Neural cell (in vitro differentiated cells): ENCODE results near the gene MMADHC.

Experiments
- EZH2 ChIP-seq: fragments of 200-600, 300-800 bp; shearing (Covaris generic), sonication (generic); IDR thresholded peaks from 2 replicates; pipeline ENCODE4 v1.6.1; 2014; ENCODE audit warnings: antibody characterized with exemption, low read length, borderline replicate concordance, mild to moderate bottlenecking; ENCODE audit not compliant: insufficient read depth, poor library complexity, severe bottlenecking
- MXI1 ChIP-seq: fragments of 450-650 bp; conservative IDR thresholded peaks from 2 replicates; pipeline ENCODE4 v1.6.1; 2014; ENCODE audit warnings: antibody characterized with exemption, mild to moderate bottlenecking; ENCODE audit not compliant: poor library complexity, severe bottlenecking
- RAD21 ChIP-seq: fragments of 450-650 bp; conservative IDR thresholded peaks from 2 replicates; pipeline ENCODE4 v1.6.1; 2014; ENCODE audit warnings: antibody characterized with exemption, mild to moderate bottlenecking, moderate library complexity
- REST ChIP-seq: IDR thresholded peaks from 2 replicates; pipeline ENCODE4 v1.6.1; 2012; ENCODE audit warnings: borderline replicate concordance
- TF ChIP-seq, protein P1 (sequence below): fragments of 450-650 bp; IDR thresholded peaks from 2 replicates; pipeline ENCODE4 v1.5.1; 2014; ENCODE audit warnings: antibody characterized with exemption, mild to moderate bottlenecking, moderate library complexity; ENCODE audit not compliant: poor library complexity, severe bottlenecking

DNA sequence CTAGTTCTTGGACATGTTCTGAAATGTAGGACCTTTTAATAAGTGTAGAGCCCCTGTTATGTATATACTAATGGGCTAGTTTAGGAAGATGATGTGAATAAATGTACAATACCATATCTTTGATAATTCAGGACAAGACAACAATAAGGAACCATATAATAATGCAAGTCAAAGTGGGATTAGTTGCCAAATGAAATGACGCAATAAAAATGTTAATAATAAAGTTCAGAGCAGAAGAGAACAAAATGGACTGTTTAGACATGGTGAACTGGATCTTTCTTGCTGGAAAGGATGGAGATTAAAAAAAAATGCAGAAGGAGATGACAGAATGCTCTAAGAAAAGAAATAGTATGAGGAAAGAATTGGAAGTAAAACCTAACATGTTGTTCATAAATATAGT, 43.7 kb downstream of the MMADHC start:
- TF ChIP-seq, protein P1, sequence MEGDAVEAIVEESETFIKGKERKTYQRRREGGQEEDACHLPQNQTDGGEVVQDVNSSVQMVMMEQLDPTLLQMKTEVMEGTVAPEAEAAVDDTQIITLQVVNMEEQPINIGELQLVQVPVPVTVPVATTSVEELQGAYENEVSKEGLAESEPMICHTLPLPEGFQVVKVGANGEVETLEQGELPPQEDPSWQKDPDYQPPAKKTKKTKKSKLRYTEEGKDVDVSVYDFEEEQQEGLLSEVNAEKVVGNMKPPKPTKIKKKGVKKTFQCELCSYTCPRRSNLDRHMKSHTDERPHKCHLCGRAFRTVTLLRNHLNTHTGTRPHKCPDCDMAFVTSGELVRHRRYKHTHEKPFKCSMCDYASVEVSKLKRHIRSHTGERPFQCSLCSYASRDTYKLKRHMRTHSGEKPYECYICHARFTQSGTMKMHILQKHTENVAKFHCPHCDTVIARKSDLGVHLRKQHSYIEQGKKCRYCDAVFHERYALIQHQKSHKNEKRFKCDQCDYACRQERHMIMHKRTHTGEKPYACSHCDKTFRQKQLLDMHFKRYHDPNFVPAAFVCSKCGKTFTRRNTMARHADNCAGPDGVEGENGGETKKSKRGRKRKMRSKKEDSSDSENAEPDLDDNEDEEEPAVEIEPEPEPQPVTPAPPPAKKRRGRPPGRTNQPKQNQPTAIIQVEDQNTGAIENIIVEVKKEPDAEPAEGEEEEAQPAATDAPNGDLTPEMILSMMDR: no peak
- TF ChIP-seq REST (no peak), EZH2 (no peak), MXI1 (no peak), RAD21 (no peak)
